HUES64 (cell line): ENCODE results near the gene APBB2.

Experiments
- H3K27ac ChIP-seq: 2 replicates; pipeline ENCODE4 v1.7.0; 2013; ENCODE audit warnings: low read depth, low read length, inconsistent platforms
- H3K27me3 ChIP-seq: 2 replicates; pipeline ENCODE4 v1.6.1; 2013; ENCODE audit warnings: mild to moderate bottlenecking, low read length; ENCODE audit not compliant: insufficient read depth
- H3K36me3 ChIP-seq: 2 replicates; pipeline ENCODE4 v1.6.1; 2013; ENCODE audit warnings: mild to moderate bottlenecking, low read length; ENCODE audit not compliant: insufficient read depth
- H3K4me1 ChIP-seq: 2 replicates; pipeline ENCODE4 v1.6.1; 2013; ENCODE audit warnings: mild to moderate bottlenecking, low read length, moderate library complexity; ENCODE audit not compliant: insufficient read depth
- H3K4me3 ChIP-seq: 2 replicates; pipeline ENCODE4 v1.5.1; 2013; ENCODE audit warnings: mild to moderate bottlenecking, low read length, moderate library complexity
- H3K9ac ChIP-seq: 2 replicates; pipeline ENCODE4 v1.6.1; 2013; ENCODE audit warnings: mild to moderate bottlenecking, low read depth, low read length
- H3K9me3 ChIP-seq: 2 replicates; pipeline ENCODE4 v1.6.1; 2013; ENCODE audit warnings: low read depth, low read length; ENCODE audit not compliant: insufficient read depth
- WGBS: fragments of 150-250, 120-280 bp; methylation state at CpG from one replicate; pipeline ENCODE4 v1.1.7; 2013; ENCODE audit warnings: missing lambda C conversion rate; 5-methylcytosine and 5-hydroxymethylcytosine counted together

APBB2 gene

DNA sequence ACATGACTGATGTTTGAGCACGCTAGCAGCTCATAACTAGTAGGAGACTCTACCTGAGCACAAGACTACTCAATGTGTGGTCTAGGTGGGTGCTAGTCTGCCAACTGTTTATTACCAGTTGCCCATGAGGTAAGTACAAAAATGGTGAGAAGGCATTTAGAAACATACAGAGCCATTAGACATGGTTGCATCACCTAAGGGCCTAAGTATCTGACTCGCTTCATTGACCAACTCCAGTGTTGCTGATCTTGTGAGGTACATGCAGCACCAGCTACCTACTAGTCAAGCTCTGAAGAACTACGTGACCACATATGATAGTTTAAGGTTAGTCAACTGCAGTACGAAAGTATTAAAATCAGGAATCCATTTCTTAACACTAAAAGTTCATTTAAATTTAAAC, 39.9 kb downstream of the APBB2 start:
- no peak overlapping the region for H3K27ac ChIP-seq
- H3K36me3 ChIP-seq, result no peaks in the 10 kb centered on the region
- no peak overlapping the region for H3K9ac ChIP-seq
- no peaks in the 10 kb centered on the region for H3K9me3 ChIP-seq
- no peak overlapping the region for H3K4me3 ChIP-seq
- H3K27me3 ChIP-seq, result no peaks in the 10 kb centered on the region
- peaks cover 16% of the 10 kb centered on the region for H3K4me1 ChIP-seq
- WGBS, result 96% methylated on average over 3 of the region's 4 CpGs

DNA sequence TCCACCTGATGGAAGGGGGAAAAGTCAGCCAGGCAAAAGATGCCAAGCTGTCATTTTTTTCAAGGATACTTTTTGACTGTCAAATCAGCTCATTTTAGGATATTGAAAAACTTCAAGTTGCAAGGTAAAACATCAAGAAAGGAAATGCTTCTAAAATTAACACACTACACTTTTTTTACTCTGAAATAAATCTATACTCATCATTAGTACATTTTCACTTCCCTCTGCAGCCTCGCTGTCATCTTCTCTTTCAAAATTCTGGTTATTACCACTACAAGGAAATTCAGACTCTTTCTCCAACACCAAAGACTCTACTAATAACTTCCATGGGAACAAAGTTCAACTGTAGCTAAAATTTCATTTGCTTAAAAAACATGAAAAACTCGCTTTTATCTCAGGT, 41.6 kb downstream of the APBB2 start:
- WGBS, result 92% methylated on average over 2 of the region's 2 CpGs
- Histone ChIP-seq H3K4me1 (peaks cover 9% of the 10 kb centered on the region), H3K4me3 (no peak overlapping the region), H3K27ac (no peak overlapping the region), H3K27me3 (no peaks in the 10 kb centered on the region), H3K9me3 (no peaks in the 10 kb centered on the region), H3K9ac (no peak overlapping the region), H3K36me3 (no peaks in the 10 kb centered on the region)

DNA sequence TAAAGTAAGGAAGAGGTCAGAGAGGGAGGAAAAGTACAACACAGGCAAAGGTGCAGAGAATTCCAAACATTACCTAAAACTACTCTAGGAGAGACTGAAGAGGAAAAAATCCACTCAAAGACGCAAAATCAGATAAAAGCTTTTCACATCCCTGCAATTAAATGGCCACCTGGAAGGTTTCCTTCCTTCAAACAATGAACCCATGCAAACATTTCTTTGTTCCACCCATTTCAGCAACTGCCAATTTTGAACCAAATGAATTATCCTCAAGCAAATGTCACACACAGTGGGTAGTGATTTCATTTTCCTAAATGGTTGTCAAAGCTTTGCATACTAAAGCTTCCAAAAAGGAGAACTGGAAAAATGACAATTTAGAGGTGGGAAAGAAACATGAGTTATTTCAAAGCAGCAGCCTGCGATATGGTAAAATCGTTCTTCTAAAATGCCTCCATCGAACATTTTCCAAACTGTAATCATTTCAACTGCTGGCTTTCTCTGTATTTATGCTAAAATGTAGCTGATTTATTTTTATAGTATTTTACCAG, 45.0 kb downstream of the APBB2 start:
- Histone ChIP-seq H3K9me3 (no peaks in the 10 kb centered on the region), H3K4me1 (peaks cover 16% of the 10 kb centered on the region), H3K27me3 (no peaks in the 10 kb centered on the region), H3K36me3 (no peaks in the 10 kb centered on the region), H3K4me3 (no peak overlapping the region), H3K9ac (no peak overlapping the region), H3K27ac (no peak overlapping the region)
- whole genome bisulfite sequencing, result 85% methylated on average over 3 of the region's 4 CpGs

DNA sequence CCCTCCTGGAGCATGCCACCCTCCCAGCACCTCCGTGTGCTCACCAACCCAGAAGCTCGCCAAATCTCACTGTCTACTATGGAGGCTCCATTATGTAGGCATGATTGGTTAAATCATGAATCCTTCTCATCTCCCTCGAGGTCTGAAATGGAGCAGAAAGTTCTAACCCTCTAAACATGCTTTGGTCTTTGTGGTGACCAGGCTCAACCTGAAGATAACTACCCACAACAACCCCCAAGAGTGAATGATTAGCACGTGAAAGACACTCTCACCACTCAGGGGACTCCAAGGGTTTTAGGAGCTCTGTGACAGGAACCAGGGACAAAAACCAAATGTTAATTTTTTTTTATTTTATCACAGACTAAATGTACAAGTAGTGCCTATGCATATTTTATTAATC, 47.2 kb downstream of the APBB2 start:
- H3K4me1 ChIP-seq, result peaks cover 16% of the 10 kb centered on the region
- 77% methylated on average over 4 of the region's 4 CpGs for WGBS
- H3K27me3 ChIP-seq, result no peaks in the 10 kb centered on the region
- H3K27ac ChIP-seq, result no peak overlapping the region
- H3K4me3 ChIP-seq, result no peak overlapping the region
- H3K9me3 ChIP-seq, result no peaks in the 10 kb centered on the region
- H3K36me3 ChIP-seq, result no peaks in the 10 kb centered on the region
- H3K9ac ChIP-seq, result no peak overlapping the region

DNA sequence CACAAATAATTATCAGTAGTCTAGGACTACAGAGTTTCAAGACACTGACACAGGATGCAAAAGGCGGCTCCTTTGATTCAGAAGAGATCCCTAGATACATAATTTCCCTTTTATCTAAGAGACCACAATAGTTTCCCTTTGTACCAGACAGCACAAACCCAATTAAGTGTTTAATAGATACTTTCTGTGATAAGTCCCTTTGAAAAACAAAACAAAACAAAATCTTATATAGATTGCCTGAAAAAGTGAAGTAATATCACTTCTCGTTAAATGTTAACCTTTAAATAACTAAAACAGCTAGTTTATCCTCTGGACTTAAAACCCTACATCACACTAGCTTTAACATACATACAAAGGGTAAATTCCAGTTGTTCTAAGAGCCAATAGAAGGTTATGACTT, 49.9 kb downstream of the APBB2 start:
- H3K27me3 ChIP-seq, result no peaks in the 10 kb centered on the region
- H3K27ac ChIP-seq, result no peak overlapping the region
- H3K4me1 ChIP-seq, result peaks cover 8% of the 10 kb centered on the region
- H3K9me3 ChIP-seq, result no peaks in the 10 kb centered on the region
- H3K9ac ChIP-seq, result no peak overlapping the region
- 85% methylated on average over 2 of the region's 2 CpGs for WGBS
- no peaks in the 10 kb centered on the region for H3K36me3 ChIP-seq
- no peak overlapping the region for H3K4me3 ChIP-seq

DNA sequence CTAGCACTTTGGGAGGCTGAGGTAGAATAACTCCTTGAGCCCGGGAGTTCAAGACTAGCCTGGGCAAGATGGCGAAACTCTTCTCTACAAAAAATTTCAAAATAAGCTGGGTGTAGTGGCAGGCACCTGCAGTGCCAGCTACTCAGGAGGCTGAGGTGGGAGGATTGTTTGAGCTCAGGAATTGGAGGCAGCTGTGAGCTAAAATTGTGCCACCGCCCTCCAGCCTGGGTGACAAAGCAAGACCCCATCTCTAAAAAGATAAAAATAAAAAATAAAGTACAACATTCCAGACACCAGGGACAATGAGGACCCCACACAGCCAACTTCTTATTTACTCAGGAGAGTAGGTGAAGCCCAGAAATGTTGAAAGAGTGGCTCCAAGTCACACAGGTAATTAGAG, 53.0 kb downstream of the APBB2 start:
- WGBS, result 100% methylated on average over 2 of the region's 3 CpGs
- H3K36me3 ChIP-seq, result no peaks in the 10 kb centered on the region
- no peaks in the 10 kb centered on the region for H3K27me3 ChIP-seq
- no peaks in the 10 kb centered on the region for H3K4me1 ChIP-seq
- H3K9me3 ChIP-seq, result no peaks in the 10 kb centered on the region
- H3K4me3 ChIP-seq, result no peak overlapping the region
- H3K27ac ChIP-seq, result no peak overlapping the region
- H3K9ac ChIP-seq, result no peak overlapping the region

DNA sequence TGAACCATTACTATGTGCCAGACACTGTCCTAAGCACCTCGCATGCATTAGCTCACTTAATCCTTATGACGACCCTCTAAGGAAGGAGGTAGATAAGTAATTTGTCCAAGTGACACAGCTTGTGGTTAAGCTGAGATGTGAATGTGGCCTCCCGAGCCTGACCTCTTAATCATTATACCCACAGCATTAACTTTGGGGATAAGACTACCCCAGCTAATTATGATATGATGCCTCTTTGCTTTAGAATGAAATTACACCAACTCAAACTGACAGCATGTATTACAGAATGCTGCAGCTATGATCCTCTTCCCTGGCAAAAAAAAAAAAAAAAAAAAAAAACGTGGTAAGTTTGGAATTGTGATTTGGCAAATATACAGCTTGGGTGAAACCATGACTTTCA, 53.5 kb downstream of the APBB2 start:
- Histone ChIP-seq H3K36me3 (no peaks in the 10 kb centered on the region), H3K27ac (no peak overlapping the region), H3K9ac (no peak overlapping the region), H3K4me1 (0 out of 2 replicates have a peak, but pooled peaks cover 3% of the 10 kb centered on the region), H3K4me3 (no peak overlapping the region), H3K9me3 (no peaks in the 10 kb centered on the region), H3K27me3 (no peaks in the 10 kb centered on the region)
- 96% methylated on average over 3 of the region's 4 CpGs for WGBS

DNA sequence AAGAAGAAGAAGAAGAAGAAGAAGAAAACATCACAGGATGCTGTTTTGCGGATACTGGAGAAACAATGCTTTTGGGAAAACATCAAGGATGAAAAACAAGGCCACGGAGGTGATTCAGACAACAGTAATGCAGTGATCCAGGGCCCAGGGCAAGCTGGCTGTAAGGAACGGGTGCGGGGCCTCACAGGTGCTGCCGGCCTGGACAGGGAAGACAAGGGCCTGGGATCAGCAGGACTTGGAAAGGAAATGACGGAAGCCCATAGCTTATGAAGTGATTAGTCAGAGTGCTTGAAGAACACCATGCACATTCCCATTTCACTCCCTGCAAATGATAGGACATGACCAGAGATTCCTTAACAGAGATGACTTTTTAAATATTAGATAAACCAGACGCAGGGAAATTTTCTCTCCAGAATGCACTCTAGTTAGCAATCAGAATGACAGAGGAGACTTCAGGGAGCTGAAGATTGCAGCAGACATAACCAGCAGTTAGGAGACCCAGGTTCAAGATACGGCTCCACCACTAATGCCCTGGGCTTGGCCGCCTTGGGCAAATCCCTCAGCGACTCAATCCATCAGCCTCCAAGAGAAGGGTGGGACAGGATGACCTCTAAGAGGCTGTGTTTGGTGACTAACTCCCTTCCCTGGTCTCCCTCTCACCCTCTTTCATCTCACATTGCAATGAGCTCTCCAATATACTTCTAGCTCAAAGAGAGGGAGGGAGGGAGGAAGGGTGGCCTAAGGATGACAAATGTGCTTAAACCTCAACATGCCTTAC, 54.1 kb downstream of the APBB2 start:
- H3K4me1 ChIP-seq, result peaks cover 10% of the 10 kb centered on the region; the same call in 1 of the 2 replicates
- H3K4me3 ChIP-seq, result no peak overlapping the region
- H3K9me3 ChIP-seq, result no peaks in the 10 kb centered on the region

DNA sequence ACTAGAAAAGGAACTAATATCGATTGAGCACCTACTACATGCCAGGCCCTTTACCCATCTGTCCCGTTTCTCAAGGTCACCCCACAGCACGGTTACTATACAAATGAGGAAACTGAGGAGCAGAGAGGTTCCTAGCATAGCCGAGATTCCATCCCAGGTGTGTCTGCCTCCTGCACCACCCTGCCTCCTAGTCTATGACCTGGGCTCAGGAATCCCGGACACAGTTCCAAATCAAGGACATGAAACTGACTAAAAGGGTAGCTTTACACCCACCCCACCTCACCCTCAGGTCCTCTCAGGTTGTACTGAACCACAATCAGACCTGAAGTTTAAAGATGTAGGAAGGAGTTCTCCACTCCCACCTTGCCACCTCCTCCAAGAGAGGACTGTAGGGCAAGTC, 55.6 kb downstream of the APBB2 start:
- peaks cover 16% of the 10 kb centered on the region; the same call in 1 of the 2 replicates for H3K4me1 ChIP-seq
- WGBS, result 97% methylated on average over 5 of the region's 5 CpGs
- no peaks in the 10 kb centered on the region for H3K9me3 ChIP-seq

More for the DNA sequence above, 54.1 kb downstream of the APBB2 start:
- H3K27me3 ChIP-seq, result no peaks in the 10 kb centered on the region
- 90% methylated on average over 10 of the region's 10 CpGs for WGBS
- no peak overlapping the region for H3K9ac ChIP-seq
- no peak overlapping the region for H3K27ac ChIP-seq
- H3K36me3 ChIP-seq, result no peaks in the 10 kb centered on the region

DNA sequence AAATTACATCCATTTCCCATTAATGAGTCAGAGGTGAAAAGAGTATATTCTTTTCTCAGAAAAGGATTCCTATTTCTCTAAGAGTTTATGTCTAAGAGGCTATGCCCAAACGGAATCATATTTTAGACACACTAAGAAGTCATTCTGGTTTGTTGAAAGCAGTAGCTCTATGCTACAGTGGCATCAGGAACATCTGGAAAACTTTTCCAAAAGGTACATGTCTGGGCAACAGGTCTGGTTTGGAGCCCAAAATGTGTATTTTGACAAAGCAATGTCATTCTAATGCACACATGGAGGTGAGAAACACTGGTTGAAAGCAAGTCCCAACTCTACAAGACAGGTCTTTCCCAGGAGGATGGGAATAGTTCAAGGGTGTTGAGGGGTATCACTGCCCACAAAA, 56.1 kb downstream of the APBB2 start:
- WGBS, result 100% methylated on average over 1 of the region's 1 CpG
- H3K9me3 ChIP-seq, result no peaks in the 10 kb centered on the region
- H3K27me3 ChIP-seq, result no peaks in the 10 kb centered on the region
- H3K36me3 ChIP-seq, result no peaks in the 10 kb centered on the region
- peaks cover 16% of the 10 kb centered on the region; the same call in 1 of the 2 replicates for H3K4me1 ChIP-seq
- H3K27ac ChIP-seq, result no peak overlapping the region
- no peak overlapping the region for H3K9ac ChIP-seq
- H3K4me3 ChIP-seq, result no peak overlapping the region

More for the DNA sequence above, 55.6 kb downstream of the APBB2 start:
- Histone ChIP-seq H3K4me3 (no peak overlapping the region), H3K27ac (no peak overlapping the region), H3K36me3 (no peaks in the 10 kb centered on the region), H3K9ac (no peak overlapping the region), H3K27me3 (no peaks in the 10 kb centered on the region)

DNA sequence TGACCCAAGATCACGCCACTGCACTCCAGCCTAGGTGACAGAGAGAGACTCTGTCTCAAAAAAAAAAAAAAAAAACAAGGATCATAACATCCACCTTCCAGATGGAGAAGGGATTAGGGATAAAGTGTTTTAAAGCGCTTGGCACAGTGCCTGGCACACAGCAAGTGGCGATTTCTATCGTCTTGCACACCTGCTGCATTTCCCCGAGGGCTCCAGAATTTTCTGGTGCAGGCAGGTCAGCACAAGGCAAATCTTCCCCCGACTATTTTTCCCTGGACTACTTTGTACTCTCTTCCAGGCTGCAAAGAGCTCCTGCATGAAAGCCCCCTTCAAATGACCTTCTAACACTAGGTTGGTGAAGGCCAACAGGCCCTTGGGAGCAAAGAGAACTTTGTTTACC, 57.3 kb downstream of the APBB2 start:
- Histone ChIP-seq H3K27me3 (no peaks in the 10 kb centered on the region), H3K36me3 (no peaks in the 10 kb centered on the region), H3K9ac (no peak overlapping the region), H3K9me3 (no peaks in the 10 kb centered on the region), H3K4me1 (peaks cover 16% of the 10 kb centered on the region; the same call in 1 of the 2 replicates), H3K4me3 (no peak overlapping the region), H3K27ac (no peak overlapping the region)
- 93% methylated on average over 6 of the region's 6 CpGs for WGBS
